ENCODE measurements around the gene ERP29. TPM values are rescaled to one million over a fixed set of nuclear protein-coding genes. Genes with fewer than 3 reads are reported as not detected.

Gene ERP29
- total RNA-seq, 1 donor, result 56.0 TPM

DNA sequence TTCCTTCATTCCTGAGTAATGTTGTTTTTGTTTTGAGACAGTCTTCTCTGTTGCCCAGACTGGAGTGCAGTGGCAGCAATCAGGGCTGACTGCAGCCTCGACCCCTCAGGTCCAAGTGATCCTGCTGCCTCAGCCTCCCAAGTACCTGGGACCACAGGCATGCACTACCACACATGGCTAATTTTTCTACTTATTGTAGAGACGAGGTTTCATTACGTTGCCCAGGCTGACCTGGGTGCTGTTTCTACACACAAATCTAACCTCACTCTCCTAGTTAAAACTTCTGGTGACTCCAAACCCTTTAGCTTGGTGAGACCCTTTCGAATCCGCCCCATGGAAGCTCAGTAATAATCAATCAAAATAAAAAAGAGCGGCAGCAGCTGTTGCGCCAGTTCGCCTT is 1.5 kb upstream of the ERP29 start:
- H3K4me3 ChIP-seq (ENCODE audit: low read depth, low read length), result peak overlapping the region; percentile 95
- TF ChIP-seq CTCF (IDR thresholded peaks at IDR 0.05; ENCODE audit: insufficient read depth, low read length), result no peak
- DNase-seq (ENCODE audit: low read depth), result no peak

- peak; percentile 76 for DNase-seq (ENCODE audit: low read depth)
- TF ChIP-seq CTCF (IDR thresholded peaks at IDR 0.05; ENCODE audit: insufficient read depth, low read length), result no peak
- peak overlapping the region; percentile 91 for H3K4me3 ChIP-seq (ENCODE audit: low read depth, low read length)
Observed at GRCh38 chr12:112013601-112014402, 576 bp downstream of the ERP29 start.

- no peak overlapping the region for H3K4me3 ChIP-seq (ENCODE audit: low read depth, low read length)
- no peak for TF ChIP-seq CTCF (IDR thresholded peaks at IDR 0.05; ENCODE audit: insufficient read depth, low read length)
- no peak for DNase-seq (ENCODE audit: low read depth)
Observed at GRCh38 chr12:112015938-112016337, 2.7 kb downstream of the ERP29 start.

GRCh38 chr12:112017041-112017440 is 3.8 kb downstream of the ERP29 start:
- TF ChIP-seq CTCF (IDR thresholded peaks at IDR 0.05; ENCODE audit: insufficient read depth, low read length), result no peak
- H3K4me3 ChIP-seq (ENCODE audit: low read depth, low read length), result no peak overlapping the region
- DNase-seq (ENCODE audit: low read depth), result no peak

- DNase-seq (ENCODE audit: low read depth), result peak; percentile 79
- no peak for TF ChIP-seq CTCF (IDR thresholded peaks at IDR 0.05; ENCODE audit: insufficient read depth, low read length)
- H3K4me3 ChIP-seq (ENCODE audit: low read depth, low read length), result no peak overlapping the region
Observed at GRCh38 chr12:112018571-112019237, 5.5 kb downstream of the ERP29 start.

GRCh38 chr12:112020947-112021457 is 7.8 kb downstream of the ERP29 start:
- TF ChIP-seq CTCF (IDR thresholded peaks at IDR 0.05; ENCODE audit: insufficient read depth, low read length), result no peak
- H3K4me3 ChIP-seq (ENCODE audit: low read depth, low read length), result no peak overlapping the region

More at GRCh38 chr12:112020947-112021457, 7.8 kb downstream of the ERP29 start:
- DNase-seq (ENCODE audit: low read depth), result no peak

All from fibroblast of the aortic adventitia (primary cell).